Suprapubic skin (tissue), 4 donors: ENCODE data around the gene DCAF12L2. TPM values are rescaled to one million over a fixed set of nuclear protein-coding genes. Genes with fewer than 3 reads are reported as not detected.

Source experiments
- DNase-seq, 2 donors: peaks; one replicate each; pipeline ENCODE4 v3.0.0-alpha.2; 2019; ENCODE audit warnings: low spot score in 2 of 2
- H3K27ac ChIP-seq: fragments of 200-600 bp; sonication (generic); one replicate; pipeline ENCODE4 v1.5.1; 2019
- H3K27me3 ChIP-seq: fragments of 200-600 bp; sonication (generic); one replicate; pipeline ENCODE4 v1.5.1; 2019
- H3K36me3 ChIP-seq: fragments of 200-600 bp; sonication (generic); one replicate; pipeline ENCODE4 v1.5.1; 2019
- H3K4me1 ChIP-seq: fragments of 200-600 bp; sonication (generic); one replicate; pipeline ENCODE4 v1.5.1; 2019
- H3K4me3 ChIP-seq: fragments of 200-600 bp; sonication (generic); one replicate; pipeline ENCODE4 v1.5.1; 2019; ENCODE audit warnings: mild to moderate bottlenecking
- H3K9me3 ChIP-seq: fragments of 200-600 bp; sonication (generic); one replicate; pipeline ENCODE4 v1.5.1; 2019
- EP300 ChIP-seq: sonication (generic); formaldehyde crosslinking; IDR thresholded peaks from one replicate; pipeline ENCODE4 v1.6.1; 2017; ENCODE audit warnings: antibody characterized with exemption
- POLR2A ChIP-seq, 2 donors: fragments of 450-650 bp; IDR thresholded peaks; one replicate each; pipeline ENCODE4 v1.6.1; 2017; ENCODE audit warnings: antibody characterized with exemption in 2 of 2, mild to moderate bottlenecking in 2 of 2, moderate library complexity in 2 of 2
- POLR2AphosphoS5 ChIP-seq, 3 donors: sonication (generic); formaldehyde crosslinking; IDR thresholded peaks; one replicate each; pipeline ENCODE4 v1.6.1; 2017; ENCODE audit warnings: antibody characterized with exemption in 3 of 3
- WGBS: methylation state at CpG from one replicate; pipeline ENCODE4 v1.1.5; 2018; 5-methylcytosine and 5-hydroxymethylcytosine counted together
- total RNA-seq, 4 donors: library from RNA; depleted of rRNA; stranded (reverse); fragments of >200 nt; gene quantifications; one replicate each; pipeline ENCODE4 v1.1.0, GENCODE V29; 2016
- TF ChIP-seq, protein P1 (sequence below), 2 donors: fragments of 200-600 bp in 1 of 2; fragments of 450-650 bp in 1 of 2; sonication (generic) in 1 of 2; IDR thresholded peaks; one replicate each; pipeline ENCODE4 v1.5.1; 2016 to 2019; ENCODE audit warnings: antibody characterized with exemption in 2 of 2, mild to moderate bottlenecking in 1 of 2, moderate library complexity in 1 of 2

The DCAF12L2 gene
- total RNA-seq, 4 donors from 2014 or later, result not detected

DNA sequence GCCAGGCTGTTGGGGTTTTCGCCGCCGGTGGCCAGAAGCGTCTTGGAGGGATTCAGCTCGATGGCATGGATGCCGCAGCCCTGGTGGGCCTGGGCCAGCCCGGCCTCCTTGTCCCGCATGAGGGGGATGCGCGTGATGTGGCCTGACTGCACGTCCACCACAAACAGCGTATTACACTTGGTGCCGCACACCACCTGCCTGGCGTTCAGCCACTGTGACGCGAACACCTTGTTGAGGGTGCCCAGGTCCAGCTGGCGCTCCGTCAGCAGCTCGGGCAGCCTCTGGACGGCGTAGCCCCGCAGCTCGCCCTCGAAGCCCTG is 728 bp downstream of the DCAF12L2 start:
- Histone ChIP-seq H3K27ac (no peak overlapping the region), H3K36me3 (no peaks in the 10 kb centered on the region), H3K4me1 (no peaks in the 10 kb centered on the region), H3K4me3 (peak overlapping the region; percentile 45), H3K9me3 (no peaks in the 10 kb centered on the region), H3K27me3 (no peaks in the 10 kb centered on the region)
- no peak for DNase-seq
- 73% methylated on average over 3 of the region's 24 CpGs for WGBS
- no peak for TF ChIP-seq POLR2AphosphoS5 (IDR thresholded peaks at IDR 0.05)
- no peak for TF ChIP-seq POLR2A (IDR thresholded peaks at IDR 0.05)
- TF ChIP-seq EP300, result no peak
- TF ChIP-seq, protein P1, sequence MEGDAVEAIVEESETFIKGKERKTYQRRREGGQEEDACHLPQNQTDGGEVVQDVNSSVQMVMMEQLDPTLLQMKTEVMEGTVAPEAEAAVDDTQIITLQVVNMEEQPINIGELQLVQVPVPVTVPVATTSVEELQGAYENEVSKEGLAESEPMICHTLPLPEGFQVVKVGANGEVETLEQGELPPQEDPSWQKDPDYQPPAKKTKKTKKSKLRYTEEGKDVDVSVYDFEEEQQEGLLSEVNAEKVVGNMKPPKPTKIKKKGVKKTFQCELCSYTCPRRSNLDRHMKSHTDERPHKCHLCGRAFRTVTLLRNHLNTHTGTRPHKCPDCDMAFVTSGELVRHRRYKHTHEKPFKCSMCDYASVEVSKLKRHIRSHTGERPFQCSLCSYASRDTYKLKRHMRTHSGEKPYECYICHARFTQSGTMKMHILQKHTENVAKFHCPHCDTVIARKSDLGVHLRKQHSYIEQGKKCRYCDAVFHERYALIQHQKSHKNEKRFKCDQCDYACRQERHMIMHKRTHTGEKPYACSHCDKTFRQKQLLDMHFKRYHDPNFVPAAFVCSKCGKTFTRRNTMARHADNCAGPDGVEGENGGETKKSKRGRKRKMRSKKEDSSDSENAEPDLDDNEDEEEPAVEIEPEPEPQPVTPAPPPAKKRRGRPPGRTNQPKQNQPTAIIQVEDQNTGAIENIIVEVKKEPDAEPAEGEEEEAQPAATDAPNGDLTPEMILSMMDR (IDR thresholded peaks at IDR 0.05), result no peak

DNA sequence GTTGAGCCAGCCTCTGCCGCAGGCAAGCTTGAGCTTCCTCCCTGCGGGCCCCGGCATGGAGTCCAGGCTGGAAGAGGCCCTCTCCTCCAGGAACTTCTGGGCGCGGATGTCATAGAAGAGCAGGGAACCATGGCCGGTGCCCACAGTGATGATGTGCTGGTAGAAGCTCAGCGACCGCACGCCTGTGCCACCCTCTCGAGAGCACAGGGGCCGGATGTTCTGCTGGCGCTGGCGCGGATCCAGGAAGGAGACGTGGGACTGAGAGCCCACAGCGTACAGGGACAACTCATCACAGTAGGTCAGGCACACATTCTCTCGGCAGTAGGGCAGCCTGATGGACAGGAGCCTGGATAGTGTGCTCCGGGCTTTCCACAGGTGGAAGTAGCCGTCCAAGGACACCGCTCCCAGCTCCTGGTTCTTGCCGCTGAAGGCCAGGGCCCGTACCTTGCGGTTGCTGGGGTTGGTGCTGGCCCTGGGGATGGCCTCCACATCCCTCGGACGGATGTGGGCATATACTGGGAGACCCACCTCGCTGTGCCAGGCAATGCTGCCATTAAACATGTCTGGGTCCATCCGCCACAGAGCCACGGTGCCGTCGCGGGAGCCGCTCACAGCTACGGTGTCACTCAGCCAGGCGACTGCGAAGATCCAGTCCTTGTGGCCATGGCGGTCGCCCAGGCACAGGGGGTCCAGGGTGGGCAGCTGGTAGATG is 1.2 kb downstream of the DCAF12L2 start:
- TF ChIP-seq, protein P1 (IDR thresholded peaks at IDR 0.05), result no peak
- no peak for TF ChIP-seq POLR2A (IDR thresholded peaks at IDR 0.05)
- TF ChIP-seq EP300, result no peak
- TF ChIP-seq POLR2AphosphoS5 (IDR thresholded peaks at IDR 0.05), result no peak
- DNase-seq, result no peak
- Histone ChIP-seq H3K4me1 (no peaks in the 10 kb centered on the region), H3K4me3 (no peak overlapping the region), H3K27ac (no peak overlapping the region), H3K27me3 (no peaks in the 10 kb centered on the region), H3K36me3 (no peaks in the 10 kb centered on the region), H3K9me3 (no peaks in the 10 kb centered on the region)
- 88% methylated on average over 24 of the region's 37 CpGs for WGBS

GRCh38 chrX:126164226-126164625 is 1.9 kb downstream of the DCAF12L2 start:
- no peak for DNase-seq
- Histone ChIP-seq H3K27ac (no peak overlapping the region), H3K27me3 (no peaks in the 10 kb centered on the region), H3K36me3 (no peaks in the 10 kb centered on the region), H3K4me3 (no peak overlapping the region), H3K9me3 (no peaks in the 10 kb centered on the region), H3K4me1 (no peaks in the 10 kb centered on the region)
- 83% methylated on average over 8 of the region's 9 CpGs for WGBS
- TF ChIP-seq EP300, result no peak

DNA sequence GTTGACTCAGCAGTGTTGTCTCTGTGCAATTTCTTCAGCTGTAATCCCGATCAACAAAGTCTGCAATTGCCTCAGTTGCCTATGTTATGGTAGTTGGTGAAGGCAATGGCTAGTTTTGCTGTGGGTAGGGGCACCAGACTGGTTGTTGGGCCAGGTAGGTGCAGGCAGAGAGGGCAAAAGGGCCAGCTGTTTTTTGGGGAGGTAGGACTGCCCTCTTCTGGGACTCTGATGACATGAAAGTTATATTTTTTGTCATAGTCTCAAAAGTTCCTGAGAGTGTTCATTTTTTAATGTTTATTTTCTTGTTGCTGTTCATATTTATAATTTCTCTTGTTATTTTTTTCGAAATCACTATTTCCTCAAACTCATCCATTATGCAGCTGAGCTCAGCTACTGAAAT is 25.1 kb downstream of the DCAF12L2 start:
- 69% methylated on average over 2 of the region's 2 CpGs for WGBS
- no peaks in the 10 kb centered on the region for H3K4me1 ChIP-seq
- no peaks in the 10 kb centered on the region for H3K27me3 ChIP-seq
- no peak overlapping the region for H3K27ac ChIP-seq
- DNase-seq, result no peak
- H3K9me3 ChIP-seq, result no peaks in the 10 kb centered on the region
- H3K36me3 ChIP-seq, result no peaks in the 10 kb centered on the region
- TF ChIP-seq, protein P1 (IDR thresholded peaks at IDR 0.05), result no peak
- TF ChIP-seq EP300 (no peak), POLR2AphosphoS5 (IDR thresholded peaks at IDR 0.05) (no peak), POLR2A (IDR thresholded peaks at IDR 0.05) (no peak)
- H3K4me3 ChIP-seq, result no peak overlapping the region

- H3K27me3 ChIP-seq, result no peaks in the 10 kb centered on the region
- no peak overlapping the region for H3K27ac ChIP-seq
- DNase-seq, result no peak
- H3K9me3 ChIP-seq, result no peaks in the 10 kb centered on the region
- no peaks in the 10 kb centered on the region for H3K36me3 ChIP-seq
- no peak overlapping the region for H3K4me3 ChIP-seq
- TF ChIP-seq POLR2AphosphoS5 (IDR thresholded peaks at IDR 0.05) (no peak), EP300 (no peak), POLR2A (IDR thresholded peaks at IDR 0.05) (no peak)
- TF ChIP-seq, protein P1 (IDR thresholded peaks at IDR 0.05), result no peak
- WGBS, result 78% methylated on average over 1 of the region's 1 CpG
- no peaks in the 10 kb centered on the region for H3K4me1 ChIP-seq
Observed at GRCh38 chrX:126137899-126138298, 28.2 kb downstream of the DCAF12L2 start.

DNA sequence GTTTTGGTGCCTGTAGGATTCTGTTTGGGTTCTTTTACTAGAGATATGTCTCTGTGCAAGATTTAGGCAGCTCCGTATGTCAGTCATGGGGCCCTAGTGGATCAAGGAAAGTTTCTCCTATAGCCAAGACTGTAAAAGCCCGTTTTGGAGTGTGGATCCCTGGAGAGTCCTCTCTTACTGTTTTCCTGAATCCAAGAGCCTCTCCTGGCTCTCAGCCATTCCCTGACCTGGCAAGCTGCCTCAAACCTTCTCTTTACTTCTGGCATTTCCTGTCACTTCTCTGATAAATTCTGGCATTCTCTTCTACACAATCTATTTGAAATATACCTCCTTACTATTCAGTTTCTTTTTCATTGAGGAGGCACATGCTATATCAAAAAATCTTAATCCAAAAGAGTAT is 41.4 kb downstream of the DCAF12L2 start:
- 10% methylated on average over 2 of the region's 2 CpGs for WGBS

More for the DNA sequence above, 41.4 kb downstream of the DCAF12L2 start:
- H3K9me3 ChIP-seq, result no peaks in the 10 kb centered on the region
- no peak overlapping the region for H3K4me3 ChIP-seq
- TF ChIP-seq EP300, result no peak
- H3K27me3 ChIP-seq, result no peaks in the 10 kb centered on the region
- no peaks in the 10 kb centered on the region for H3K4me1 ChIP-seq
- H3K36me3 ChIP-seq, result no peaks in the 10 kb centered on the region
- H3K27ac ChIP-seq, result no peak overlapping the region
- no peak for DNase-seq
